Glutamatergic neuron (in vitro differentiated cells): ENCODE measurements around the gene PLEKHA5. TPM values are rescaled to one million over a fixed set of nuclear protein-coding genes. Genes with fewer than 3 reads are reported as not detected.

Experiments used
- DNase-seq: peaks from one replicate; pipeline ENCODE4 v3.0.0; 2022
- H3K27ac Mint-ChIP-seq: one replicate; pipeline ENCODE4 v1.8.0; 2020; ENCODE audit warnings: mild to moderate bottlenecking, mixed read lengths, inconsistent platforms; ENCODE audit not compliant: unreplicated experiment
- H3K27me3 Mint-ChIP-seq: one replicate; pipeline ENCODE4 v1.8.0; 2020; ENCODE audit warnings: mild to moderate bottlenecking, moderate library complexity, mixed read lengths, inconsistent platforms; ENCODE audit not compliant: unreplicated experiment
- H3K36me3 Mint-ChIP-seq: one replicate; pipeline ENCODE4 v1.8.0; 2020; ENCODE audit warnings: mild to moderate bottlenecking, mixed read lengths, inconsistent platforms; ENCODE audit not compliant: unreplicated experiment
- H3K4me1 Mint-ChIP-seq: one replicate; pipeline ENCODE4 v1.8.0; 2020; ENCODE audit warnings: mild to moderate bottlenecking, low read depth, mixed read lengths, inconsistent platforms; ENCODE audit not compliant: unreplicated experiment
- H3K4me3 Mint-ChIP-seq: one replicate; pipeline ENCODE4 v1.8.0; 2020; ENCODE audit warnings: mild to moderate bottlenecking, mixed read lengths, inconsistent platforms; ENCODE audit not compliant: unreplicated experiment
- H3K9me3 Mint-ChIP-seq: one replicate; pipeline ENCODE4 v1.8.0; 2020; ENCODE audit warnings: mild to moderate bottlenecking, moderate library complexity, mixed read lengths, inconsistent platforms; ENCODE audit not compliant: unreplicated experiment
- CTCF ChIP-seq: fragments of 200-600 bp; sonication (generic); IDR thresholded peaks from one replicate; pipeline ENCODE4 v1.5.0; 2021; ENCODE audit not compliant: partially characterized antibody, unreplicated experiment
- total RNA-seq: library from RNA; stranded (reverse); fragmentation: NEBNext Ultra II Directional; extraction: Animal tissue kit (Norgen Biotek cat#: 25700); gene quantifications from one replicate; pipeline ENCODE4 v1.2.1, GENCODE V29; 2021; ENCODE audit not compliant: unreplicated experiment

PLEKHA5 gene
- total RNA-seq, 1 donor from 2014 or later: 314 TPM

- no peak overlapping the region for H3K27ac Mint-ChIP-seq
- no peak for TF ChIP-seq CTCF
- DNase-seq: no peak
- no peak overlapping the region for H3K4me3 Mint-ChIP-seq
- peaks cover 8% of the 10 kb centered on the region for H3K4me1 Mint-ChIP-seq
- H3K27me3 Mint-ChIP-seq: peaks cover 3% of the 10 kb centered on the region
- H3K9me3 Mint-ChIP-seq: peaks cover 4% of the 10 kb centered on the region
- H3K36me3 Mint-ChIP-seq: no peaks in the 10 kb centered on the region
These were observed 23.9 kb downstream of the PLEKHA5 start for GRCh38 chr12:19153396-19153795.

- no peak overlapping the region for H3K27ac Mint-ChIP-seq
- no peaks in the 10 kb centered on the region for H3K36me3 Mint-ChIP-seq
- H3K4me3 Mint-ChIP-seq: no peak overlapping the region
- no peak for DNase-seq
- peaks cover 8% of the 10 kb centered on the region for H3K4me1 Mint-ChIP-seq
- peaks cover 4% of the 10 kb centered on the region for H3K9me3 Mint-ChIP-seq
- no peak for TF ChIP-seq CTCF
- H3K27me3 Mint-ChIP-seq: peaks cover 3% of the 10 kb centered on the region
These were observed 25.2 kb downstream of the PLEKHA5 start for GRCh38 chr12:19154686-19155085.

- no peaks in the 10 kb centered on the region for H3K9me3 Mint-ChIP-seq
- H3K27me3 Mint-ChIP-seq: no peaks in the 10 kb centered on the region
- no peak overlapping the region for H3K4me3 Mint-ChIP-seq
- peaks cover 8% of the 10 kb centered on the region for H3K4me1 Mint-ChIP-seq
- no peaks in the 10 kb centered on the region for H3K36me3 Mint-ChIP-seq
- no peak for DNase-seq
- no peak for TF ChIP-seq CTCF
- H3K27ac Mint-ChIP-seq: no peak overlapping the region
These were observed 26.6 kb downstream of the PLEKHA5 start for GRCh38 chr12:19155981-19156734.

- H3K4me3 Mint-ChIP-seq: no peak overlapping the region
- peaks cover 7% of the 10 kb centered on the region for H3K36me3 Mint-ChIP-seq
- no peak for TF ChIP-seq CTCF
- no peak for DNase-seq
- peaks cover 2% of the 10 kb centered on the region for H3K9me3 Mint-ChIP-seq
- no peak overlapping the region for H3K27ac Mint-ChIP-seq
- peaks cover 10% of the 10 kb centered on the region for H3K4me1 Mint-ChIP-seq
- H3K27me3 Mint-ChIP-seq: no peaks in the 10 kb centered on the region
These were observed 29.4 kb downstream of the PLEKHA5 start for GRCh38 chr12:19158923-19159322.

GRCh38 chr12:19161216-19161615 lies 31.7 kb downstream of the PLEKHA5 start:
- no peak overlapping the region for H3K4me3 Mint-ChIP-seq
- TF ChIP-seq CTCF: no peak
- H3K27ac Mint-ChIP-seq: no peak overlapping the region
- DNase-seq: no peak
- no peaks in the 10 kb centered on the region for H3K27me3 Mint-ChIP-seq
- peaks cover 14% of the 10 kb centered on the region for H3K4me1 Mint-ChIP-seq
- peaks cover 8% of the 10 kb centered on the region for H3K36me3 Mint-ChIP-seq
- peaks cover 2% of the 10 kb centered on the region for H3K9me3 Mint-ChIP-seq
